Activated T-cell treated with anti-CD3 and anti-CD28 coated beads, Interleukin-2, amount 50 U/mL, for 72 hours (primary cell): ENCODE results near the gene SLC25A13. TPM values are rescaled to one million over a fixed set of nuclear protein-coding genes. Genes with fewer than 3 reads are reported as not detected.

Experiments used
- ATAC-seq, 2 donors: fragments of 150-1000 bp; cut with Tn5 transposase; replicated peaks in 1 of 2; 2 replicates each; pipeline ENCODE4 v1.10.0; 2021; ENCODE audit warnings: moderate library complexity in 2 of 2, mild to moderate bottlenecking in 1 of 2
- DNase-seq, 2 donors: peaks; one replicate each; pipeline ENCODE4 v3.0.0; 2021 to 2022; ENCODE audit warnings: mixed read lengths in 1 of 2
- H3K27ac Mint-ChIP-seq: one replicate; pipeline ENCODE4 v1.8.0; 2022; ENCODE audit warnings: mild to moderate bottlenecking, moderate library complexity, mixed read lengths
- H3K27me3 Mint-ChIP-seq: one replicate; pipeline ENCODE4 v1.8.0; 2022; ENCODE audit warnings: low read depth, mixed read lengths
- H3K36me3 Mint-ChIP-seq, 2 donors: one replicate each; pipeline ENCODE4 v1.8.0; 2022; ENCODE audit warnings: mixed read lengths in 2 of 2, mild to moderate bottlenecking in 1 of 2; ENCODE audit not compliant: insufficient read depth in 2 of 2
- H3K4me1 Mint-ChIP-seq: one replicate; pipeline ENCODE4 v1.8.0; 2022; ENCODE audit warnings: low read depth, mixed read lengths
- H3K4me3 Mint-ChIP-seq, 2 donors: one replicate each; pipeline ENCODE4 v1.8.0; 2022; ENCODE audit warnings: mild to moderate bottlenecking in 2 of 2, mixed read lengths in 2 of 2, moderate library complexity in 2 of 2
- H3K9me3 Mint-ChIP-seq, 2 donors: one replicate each; pipeline ENCODE4 v1.8.0; 2022; ENCODE audit warnings: mixed read lengths in 2 of 2
- total RNA-seq, 2 donors: library from RNA; stranded (reverse); gene quantifications; one replicate each; pipeline ENCODE4 v1.2.3, GENCODE V29; 2022

Gene SLC25A13
- total RNA-seq, 2 donors from 2014 or later = 6.1 to 8.4 TPM

GRCh38 chr7:96241855-96242254 is 80.0 kb downstream of the SLC25A13 start:
- H3K4me1 Mint-ChIP-seq = peaks cover 10% of the 10 kb centered on the region
- no peak overlapping the region for H3K4me3 Mint-ChIP-seq
- no peak for ATAC-seq
- no peaks in the 10 kb centered on the region for H3K27me3 Mint-ChIP-seq
- no peak for DNase-seq
- H3K36me3 Mint-ChIP-seq = peaks cover 1% of the 10 kb centered on the region in 2 donors
- H3K9me3 Mint-ChIP-seq = no peaks in the 10 kb centered on the region
- no peak overlapping the region for H3K27ac Mint-ChIP-seq

GRCh38 chr7:96238976-96239766 is 82.7 kb downstream of the SLC25A13 start:
- no peaks in the 10 kb centered on the region for H3K27me3 Mint-ChIP-seq
- H3K9me3 Mint-ChIP-seq = no peaks in the 10 kb centered on the region
- DNase-seq = no peak
- no peak for ATAC-seq
- H3K4me1 Mint-ChIP-seq = peaks cover 16% of the 10 kb centered on the region
- no peak overlapping the region for H3K4me3 Mint-ChIP-seq
- H3K36me3 Mint-ChIP-seq = peaks cover 1% of the 10 kb centered on the region in 2 donors
- no peak overlapping the region for H3K27ac Mint-ChIP-seq

- DNase-seq (no peak), ATAC-seq (no peak)
- Mint-ChIP-seq H3K4me3 (no peak overlapping the region), H3K9me3 (no peaks in the 10 kb centered on the region), H3K27ac (no peak overlapping the region), H3K36me3 (peaks cover under 1 to 1% of the 10 kb centered on the region in 2 donors), H3K27me3 (no peaks in the 10 kb centered on the region), H3K4me1 (peaks cover 16% of the 10 kb centered on the region)
These were observed 83.4 kb downstream of the SLC25A13 start for GRCh38 chr7:96238474-96238873.

GRCh38 chr7:96237040-96237439 is 84.9 kb downstream of the SLC25A13 start:
- peaks cover 6% of the 10 kb centered on the region for H3K4me1 Mint-ChIP-seq
- no peaks in the 10 kb centered on the region for H3K9me3 Mint-ChIP-seq
- H3K4me3 Mint-ChIP-seq = no peak overlapping the region
- peaks cover 0 to 2% of the 10 kb centered on the region in 2 donors for H3K36me3 Mint-ChIP-seq
- H3K27ac Mint-ChIP-seq = no peak overlapping the region
- no peak for ATAC-seq
- no peak for DNase-seq
- H3K27me3 Mint-ChIP-seq = no peaks in the 10 kb centered on the region

GRCh38 chr7:96236198-96237039 is 85.5 kb downstream of the SLC25A13 start:
- Mint-ChIP-seq H3K4me1 (peaks cover 6% of the 10 kb centered on the region), H3K36me3 (peaks cover 4% of the 10 kb centered on the region in 2 donors), H3K27ac (no peak overlapping the region), H3K9me3 (no peaks in the 10 kb centered on the region), H3K27me3 (no peaks in the 10 kb centered on the region), H3K4me3 (no peak overlapping the region)
- no peak for ATAC-seq
- DNase-seq = no peak

- H3K9me3 Mint-ChIP-seq = no peaks in the 10 kb centered on the region
- H3K4me1 Mint-ChIP-seq = peaks cover 6% of the 10 kb centered on the region
- H3K36me3 Mint-ChIP-seq = peaks cover 4 to 7% of the 10 kb centered on the region in 2 donors
- no peak for DNase-seq
- ATAC-seq = no peak
- no peaks in the 10 kb centered on the region for H3K27me3 Mint-ChIP-seq
- no peak overlapping the region for H3K27ac Mint-ChIP-seq
- no peak overlapping the region for H3K4me3 Mint-ChIP-seq
These were observed 86.6 kb downstream of the SLC25A13 start for GRCh38 chr7:96235281-96235680.

GRCh38 chr7:96233528-96234154 is 88.3 kb downstream of the SLC25A13 start:
- DNase-seq (no peak), ATAC-seq (no peak)
- Mint-ChIP-seq H3K27me3 (no peaks in the 10 kb centered on the region), H3K9me3 (no peaks in the 10 kb centered on the region), H3K4me3 (no peak overlapping the region), H3K4me1 (peaks cover 6% of the 10 kb centered on the region), H3K27ac (no peak overlapping the region), H3K36me3 (peaks cover 2 to 11% of the 10 kb centered on the region in 2 donors)

- Mint-ChIP-seq H3K27me3 (no peaks in the 10 kb centered on the region), H3K9me3 (no peaks in the 10 kb centered on the region)
- ATAC-seq = no peak
These were observed 88.8 kb downstream of the SLC25A13 start for GRCh38 chr7:96233084-96233483.

GRCh38 chr7:96228760-96229159 is 93.1 kb downstream of the SLC25A13 start:
- ATAC-seq (no peak), DNase-seq (no peak)
- Mint-ChIP-seq H3K36me3 (peaks cover 2 to 12% of the 10 kb centered on the region in 2 donors), H3K27ac (no peak overlapping the region), H3K4me1 (no peaks in the 10 kb centered on the region), H3K27me3 (no peaks in the 10 kb centered on the region), H3K4me3 (no peak overlapping the region), H3K9me3 (no peaks in the 10 kb centered on the region)

More at GRCh38 chr7:96233084-96233483, 88.8 kb downstream of the SLC25A13 start:
- H3K27ac Mint-ChIP-seq = no peak overlapping the region
- H3K4me3 Mint-ChIP-seq = no peak overlapping the region
- no peak for DNase-seq
- peaks cover 2 to 12% of the 10 kb centered on the region in 2 donors for H3K36me3 Mint-ChIP-seq
- peaks cover 6% of the 10 kb centered on the region for H3K4me1 Mint-ChIP-seq

GRCh38 chr7:96225251-96225650 is 96.6 kb downstream of the SLC25A13 start:
- peaks cover 0 to 6% of the 10 kb centered on the region in 2 donors for H3K36me3 Mint-ChIP-seq
- no peak overlapping the region for H3K4me3 Mint-ChIP-seq
- DNase-seq (no peak), ATAC-seq (no peak)
- no peaks in the 10 kb centered on the region for H3K9me3 Mint-ChIP-seq
- H3K4me1 Mint-ChIP-seq = peaks cover 5% of the 10 kb centered on the region
- H3K27me3 Mint-ChIP-seq = no peaks in the 10 kb centered on the region
- no peak overlapping the region for H3K27ac Mint-ChIP-seq

- Mint-ChIP-seq H3K27ac (no peak overlapping the region), H3K9me3 (no peaks in the 10 kb centered on the region), H3K4me3 (no peak overlapping the region), H3K36me3 (peaks cover 0 to 5% of the 10 kb centered on the region in 2 donors), H3K4me1 (peaks cover 7% of the 10 kb centered on the region), H3K27me3 (no peaks in the 10 kb centered on the region)
- peak in 1 of 2 donors; percentile 2 for DNase-seq
- ATAC-seq = peak in 1 of 2 donors; percentile 49
These were observed 97.2 kb downstream of the SLC25A13 start for GRCh38 chr7:96224685-96225084.

- no peak overlapping the region for H3K27ac Mint-ChIP-seq
- H3K27me3 Mint-ChIP-seq = no peaks in the 10 kb centered on the region
- ATAC-seq (no peak), DNase-seq (no peak)
- no peaks in the 10 kb centered on the region for H3K9me3 Mint-ChIP-seq
- peaks cover 0 to 2% of the 10 kb centered on the region in 2 donors for H3K36me3 Mint-ChIP-seq
- H3K4me3 Mint-ChIP-seq = no peak overlapping the region
- peaks cover 11% of the 10 kb centered on the region for H3K4me1 Mint-ChIP-seq
These were observed 97.8 kb downstream of the SLC25A13 start for GRCh38 chr7:96224073-96224472.

- Mint-ChIP-seq H3K27me3 (no peaks in the 10 kb centered on the region), H3K4me3 (no peak overlapping the region), H3K9me3 (no peaks in the 10 kb centered on the region), H3K4me1 (peaks cover 11% of the 10 kb centered on the region), H3K27ac (no peak overlapping the region), H3K36me3 (no peaks in the 10 kb centered on the region)
- DNase-seq (no peak), ATAC-seq (no peak)
These were observed 100.0 kb downstream of the SLC25A13 start for GRCh38 chr7:96221888-96222287.
